GM12878 (cell line): Measurements from ENCODE around the gene SCGB3A1. TPM values are rescaled to one million over a fixed set of nuclear protein-coding genes. Genes with fewer than 3 reads are reported as not detected.
A peak's percentile ranks its signal among the peaks of the same experiment; 100 is the strongest.

Source experiments
- ATAC-seq: fragments of 200-7000 bp; cut with Tn5 transposase; 3 replicates; pipeline ENCODE4 v1.9.1; 2020; ENCODE audit warnings: mild to moderate bottlenecking, moderate library complexity
- BruUV-seq: library from RNA; stranded (reverse); fragments of 400-500 nt; replicated peaks from 2 replicates; lab custom pipeline; 2021; lab: Mats Ljungman, UMichigan
- CTCF ChIA-PET: fragments of 300-600 bp; sonication (Branson Sonifier 250); formaldehyde crosslinking; extraction: SDS; loops from one replicate; lab custom pipeline; 2021; ENCODE audit warnings: inconsistent platforms; lab: Yijun Ruan, JAX
- POLR2A ChIA-PET: fragments of 350-600 bp; formaldehyde crosslinking; extraction: SDS; loops from one replicate; lab custom pipeline; 2021; ENCODE audit warnings: inconsistent platforms; lab: Charles Lee
- RAD21 ChIA-PET: fragments of 300-600 bp; sonication (Branson Sonifier 250); formaldehyde crosslinking; loops from one replicate; lab custom pipeline; 2023; ENCODE audit warnings: antibody characterized with exemption; ENCODE audit not compliant: unreplicated experiment; lab: Charles Lee
- SMC1A ChIA-PET: fragments of 300-600 bp; sonication (Branson Sonifier 250); formaldehyde crosslinking; loops from one replicate; lab custom pipeline; 2023; ENCODE audit not compliant: unreplicated experiment, uncharacterized antibody; lab: Charles Lee
- DNase-seq: peaks from one replicate; pipeline ENCODE4 v3.0.0-alpha.2; 2011; ENCODE audit warnings: low read depth, low spot score
- FAIRE-seq: peaks from 3 replicates; lab custom pipeline; 2011; peaks lifted over from hg19 to GRCh38; lab: Jason Lieb, UNC
- H2AFZ ChIP-seq: 2 replicates; pipeline ENCODE4 v1.6.0; 2011; ENCODE audit warnings: low read depth, low read length, control low read depth; ENCODE audit not compliant: control insufficient read depth
- H3K27ac ChIP-seq: 2 replicates; pipeline ENCODE4 v1.5.1; 2011; ENCODE audit warnings: control low read depth; ENCODE audit not compliant: control insufficient read depth, insufficient read depth
- H3K27me3 ChIP-seq, 2 experiments: replicated peaks in 1 of 2; 2 replicates each; pipeline versions ENCODE4 v1.6.0 to v1.6.1; 2011; ENCODE audit warnings: low read length in 1 of 2; ENCODE audit not compliant: control insufficient read depth in 2 of 2, insufficient read depth in 2 of 2
- H3K36me3 ChIP-seq, 2 experiments: 2 replicates each; pipeline ENCODE4 v1.5.1; 2011; ENCODE audit warnings: low read length in 1 of 2; ENCODE audit not compliant: control insufficient read depth in 2 of 2, insufficient read depth in 2 of 2
- H3K4me1 ChIP-seq: 2 replicates; pipeline ENCODE4 v1.6.1; 2011; ENCODE audit warnings: mild to moderate bottlenecking, low read length, moderate library complexity, mixed read lengths; ENCODE audit not compliant: control insufficient read depth, insufficient read depth
- H3K4me2 ChIP-seq: 2 replicates; pipeline ENCODE4 v1.6.0; 2011; ENCODE audit warnings: control low read depth; ENCODE audit not compliant: control insufficient read depth, insufficient read depth
- H3K4me3 ChIP-seq: fragments of 200-600 bp; sonication (generic); 2 replicates; pipeline ENCODE4 v1.5.1; 2016
- H3K79me2 ChIP-seq: 2 replicates; pipeline ENCODE4 v1.6.0; 2011; ENCODE audit warnings: low read length; ENCODE audit not compliant: control insufficient read depth, insufficient read depth
- H3K9ac ChIP-seq: 2 replicates; pipeline ENCODE4 v1.8.0; 2011; ENCODE audit warnings: low read length, control low read depth, mixed read lengths; ENCODE audit not compliant: control insufficient read depth, insufficient read depth
- H3K9me3 ChIP-seq: replicated peaks from 3 replicates; pipeline ENCODE4 v1.5.1; 2011; ENCODE audit warnings: mild to moderate bottlenecking, low read length; ENCODE audit not compliant: control insufficient read depth, insufficient read depth
- H4K20me1 ChIP-seq: 2 replicates; pipeline ENCODE4 v1.6.0; 2011; ENCODE audit not compliant: control insufficient read depth, insufficient read depth
- BCL11A ChIP-seq: IDR thresholded peaks from 2 replicates; pipeline ENCODE4 v1.6.1; 2011; ENCODE audit warnings: low read depth, low read length
- CHD1 ChIP-seq: IDR thresholded peaks from 2 replicates; pipeline ENCODE4 v1.6.1; 2012; ENCODE audit warnings: low read depth, low read length, improper control_type of control experiment
- CTCF ChIP-seq, 3 experiments: IDR thresholded peaks in 2 of 3; conservative IDR thresholded peaks in 1 of 3; 2 replicates each; pipeline ENCODE4 v1.5.1; 2011; ENCODE audit warnings: low read depth in 3 of 3, low read length in 3 of 3, mild to moderate bottlenecking in 3 of 3, control low read depth in 2 of 3, moderate library complexity in 2 of 3, inconsistent platforms in 1 of 3, mixed read lengths in 1 of 3; ENCODE audit not compliant: control insufficient read depth in 2 of 3, insufficient read depth in 1 of 3; ENCODE audit errors: extremely low read depth in 1 of 3
- ETV6 ChIP-seq, 2 experiments: fragments of 450-650 bp in 1 of 2; IDR thresholded peaks in 1 of 2; conservative IDR thresholded peaks in 1 of 2; 2 replicates each; pipeline ENCODE4 v1.6.1; 2014; ENCODE audit warnings: antibody characterized with exemption in 1 of 2, borderline replicate concordance in 1 of 2, low read depth in 1 of 2, mild to moderate bottlenecking in 1 of 2, moderate library complexity in 1 of 2
- GABPA ChIP-seq: IDR thresholded peaks from 2 replicates; pipeline ENCODE4 v1.6.1; 2014; ENCODE audit warnings: antibody characterized with exemption, low read depth, mild to moderate bottlenecking, inconsistent platforms
- NBN ChIP-seq: fragments of 450-650 bp; IDR thresholded peaks from 2 replicates; pipeline ENCODE4 v1.6.1; 2016
- RBBP5 ChIP-seq: fragments of 200-600 bp; sonication (generic); conservative IDR thresholded peaks from 2 replicates; pipeline ENCODE4 v1.6.1; 2016
- SUPT20H ChIP-seq: IDR thresholded peaks from 2 replicates; pipeline ENCODE4 v1.6.1; 2011; ENCODE audit warnings: low read depth, mild to moderate bottlenecking, low read length, moderate library complexity, borderline replicate concordance; ENCODE audit not compliant: control insufficient read depth
- USF2 ChIP-seq: IDR thresholded peaks from 2 replicates; pipeline ENCODE4 v1.6.1; 2011; ENCODE audit warnings: low read depth, low read length, improper control_type of control experiment, borderline replicate concordance
- YY1 ChIP-seq: IDR thresholded peaks from 2 replicates; pipeline ENCODE4 v1.6.1; 2011; ENCODE audit warnings: low read depth, mild to moderate bottlenecking, low read length
- WGBS: methylation state at CpG from one replicate; pipeline ENCODE4 v1.1.6; 2016; ENCODE audit warnings: low lambda C conversion rate; ENCODE audit not compliant: insufficient replicate concordance, insufficient coverage; ENCODE audit errors: missing lambda C conversion rate; 5-methylcytosine and 5-hydroxymethylcytosine counted together
- in situ Hi-C: fragments of 300-500 bp; cut with MboI; formaldehyde crosslinking; loops from 9 replicates; pipeline ENCODE4 v1.14.3; 2018; ENCODE audit warnings: mixed read lengths
- intact Hi-C: fragments of 100-400 bp; cut with micrococcal nuclease; formaldehyde crosslinking; loops from one replicate; pipeline ENCODE4 v1.14.2; 2022; ENCODE audit not compliant: unreplicated experiment
- polyA plus RNA-seq, 11 experiments: library from polyadenylated mRNA; depleted of rRNA in 4 of 11; unstranded in 6 of 11; stranded (reverse) in 5 of 11; fragments of >200 nt; fragmentation: Nextera tagmentation in 4 of 11; fragmentation: Illumina TruSeq in 1 of 11; extraction: Ambion mirVana in 4 of 11; extraction: Trizol in 1 of 11; gene quantifications; 1 replicate in 1 of 11; 2 replicates in 10 of 11; pipeline versions ENCODE4 v1.2.1 to v1.2.3, GENCODE V29; 2011 to 2016; ENCODE audit warnings: inconsistent platforms in 2 of 11, missing spikeins in 2 of 11, low read depth in 1 of 11
- total RNA-seq, 4 experiments: library from RNA; depleted of rRNA in 3 of 4; stranded (reverse); fragments of >200 nt in 3 of 4; fragmentation: Illumina TruSeq in 1 of 4; extraction: Trizol in 1 of 4; gene quantifications; 2 replicates each; pipeline versions ENCODE4 v1.2.1 to v1.2.3, GENCODE V29; 2013 to 2021

Gene SCGB3A1
- total and polyA plus RNA-seq, 10 of the 15 experiments (the other 5 are each of a cell fraction or from before 2014, with no cell fraction given): 0.46 TPM; not detected in 9

- Histone ChIP-seq H3K4me1 (no peaks in the 10 kb centered on the region), H3K27me3 (no peaks in the 10 kb centered on the region), H4K20me1 (no peaks in the 10 kb centered on the region), H3K36me3 (peaks cover 3 to 14% of the 10 kb centered on the region in 2 experiments), H3K4me3 (no peak overlapping the region), H3K9me3 (no peaks in the 10 kb centered on the region; the same call in 1 of the 3 replicates), H3K9ac (no peak overlapping the region), H3K79me2 (peaks cover 17% of the 10 kb centered on the region)
- BruUV-seq: no TSS peak
- in situ Hi-C loops: no loop called here
- no peak for ATAC-seq
- ChIA-PET CTCF (interaction anchor here (1.0 to 1.5 kb wide), 2 partner anchors 8 to 12 kb away, joined by 3 to 4 read pairs; no protein-coding TSS in a partner anchor), RAD21 (no interaction called here), POLR2A (no interaction called here)
- 96% methylated on average over 3 of the region's 3 CpGs for WGBS
- TF ChIP-seq USF2 (no peak), BCL11A (no peak), NBN (no peak), RBBP5 (no peak), GABPA (no peak), SUPT20H (no peak), CHD1 (no peak)
- TF ChIP-seq, all 136 proteins: peak for 0
- H3K27ac ChIP-seq: no peak overlapping the region
- H3K4me2 ChIP-seq: no peak overlapping the region
- no peak overlapping the region for H2AFZ ChIP-seq
- no peak for DNase-seq
- no peak for FAIRE-seq
- intact Hi-C loops: no loop called here
- SMC1A ChIA-PET: no interaction called here
These were observed 46.1 kb downstream of the SCGB3A1 start for GRCh38 chr5:180545248-180545647.

- RAD21 ChIA-PET: no interaction called here
- Histone ChIP-seq H3K27me3 (no peaks in the 10 kb centered on the region), H3K9ac (no peak overlapping the region), H2AFZ (no peak overlapping the region), H3K9me3 (no peaks in the 10 kb centered on the region; the same call in 1 of the 3 replicates), H3K27ac (no peak overlapping the region), H3K4me2 (no peak overlapping the region), H4K20me1 (no peaks in the 10 kb centered on the region), H3K4me1 (0 out of 2 replicates have a peak, but pooled peaks cover 6% of the 10 kb centered on the region), H3K79me2 (peaks cover 19% of the 10 kb centered on the region), H3K4me3 (no peak overlapping the region), H3K36me3 (peaks cover 3 to 14% of the 10 kb centered on the region in 2 experiments)
- in situ Hi-C loops (no loop called here), intact Hi-C loops (no loop called here)
- SMC1A ChIA-PET: interaction anchor here (1.0 kb wide), 1 partner anchor 18 kb away, joined by 3 read pairs; no protein-coding TSS in a partner anchor
- TF ChIP-seq CTCF (IDR thresholded peaks at IDR 0.05 in 2 of 3, conservative IDR thresholded peaks at IDR 0.05 in 1 of 3; ENCODE audit: control insufficient read depth in 2 of 3, extremely low read depth in 1 of 3, insufficient read depth in 1 of 3, low read depth in 3 of 3, low read length in 3 of 3) (peak in 1 of 3 experiments; percentile 22; a peak in 1 of 6 replicates), YY1 (no peak), ETV6 (conservative IDR thresholded peaks at IDR 0.05 in 1 of 2, IDR thresholded peaks at IDR 0.05 in 1 of 2; ENCODE audit: borderline replicate concordance in 1 of 2, low read depth in 1 of 2) (no peak)
- POLR2A ChIA-PET: no interaction called here
- CTCF ChIA-PET: no interaction called here
- WGBS: 95% methylated on average over 9 of the region's 9 CpGs
- DNase-seq (no peak), FAIRE-seq (no peak), ATAC-seq (no peak)
- BruUV-seq: no TSS peak
These were observed 49.6 kb downstream of the SCGB3A1 start for GRCh38 chr5:180541710-180542109.
